Measurements from ENCODE around the gene ASTN1.

The ASTN1 gene

DNA sequence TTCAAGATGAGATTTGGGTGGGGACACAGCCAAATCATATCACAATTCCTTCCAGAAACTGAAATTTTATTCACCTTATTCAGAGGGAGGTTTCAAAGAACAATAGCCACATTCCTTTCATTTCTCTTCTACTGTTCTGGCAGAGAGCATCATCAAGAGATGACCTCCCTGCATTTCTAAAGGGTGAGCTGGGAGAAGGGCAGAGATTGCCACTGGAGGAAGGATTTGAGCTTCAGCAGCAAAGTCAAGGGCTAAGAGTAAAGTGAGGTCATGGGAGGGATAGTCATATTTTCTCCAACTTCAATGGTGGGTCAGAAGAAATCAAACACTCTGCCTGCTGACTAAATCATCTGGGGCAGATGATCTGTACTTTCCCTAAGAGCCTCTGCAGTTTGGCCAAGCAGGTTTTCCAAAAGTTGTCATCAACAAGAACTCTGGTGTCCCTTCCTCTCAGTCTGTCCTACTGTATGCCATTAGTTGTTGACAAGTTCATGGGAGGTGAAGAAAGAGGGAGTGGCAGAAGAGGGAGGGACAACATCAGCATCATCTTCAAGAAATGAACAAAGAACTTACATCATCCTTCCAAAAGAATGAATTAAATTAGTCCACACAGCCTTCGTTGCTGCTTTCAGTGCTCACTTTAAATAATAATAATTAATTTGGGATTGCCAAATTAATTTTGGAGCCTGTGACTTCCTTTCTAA, 298.3 kb downstream of the ASTN1 start:
- no peak for DNase-seq

DNA sequence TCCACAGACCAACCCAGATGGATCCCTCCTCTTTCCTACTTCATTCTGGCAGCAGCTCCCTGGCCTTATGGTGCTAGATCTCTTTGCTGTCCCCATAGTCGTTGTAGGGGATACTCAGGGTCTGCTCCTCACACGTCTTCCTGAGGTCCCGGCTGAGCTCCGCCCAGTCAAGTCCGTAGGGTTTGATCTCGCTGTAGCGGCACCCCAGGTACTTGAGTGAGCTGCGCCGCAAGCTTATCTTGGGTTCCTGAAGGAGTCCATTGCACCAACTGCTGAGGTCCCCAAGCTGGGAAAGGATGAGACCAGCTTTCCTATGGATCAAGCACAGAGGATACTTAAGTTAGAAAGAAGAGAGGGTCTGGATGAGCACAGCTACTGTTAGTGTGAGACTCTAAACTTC, 300.3 kb downstream of the ASTN1 start:
- DNase-seq = no peak

DNA sequence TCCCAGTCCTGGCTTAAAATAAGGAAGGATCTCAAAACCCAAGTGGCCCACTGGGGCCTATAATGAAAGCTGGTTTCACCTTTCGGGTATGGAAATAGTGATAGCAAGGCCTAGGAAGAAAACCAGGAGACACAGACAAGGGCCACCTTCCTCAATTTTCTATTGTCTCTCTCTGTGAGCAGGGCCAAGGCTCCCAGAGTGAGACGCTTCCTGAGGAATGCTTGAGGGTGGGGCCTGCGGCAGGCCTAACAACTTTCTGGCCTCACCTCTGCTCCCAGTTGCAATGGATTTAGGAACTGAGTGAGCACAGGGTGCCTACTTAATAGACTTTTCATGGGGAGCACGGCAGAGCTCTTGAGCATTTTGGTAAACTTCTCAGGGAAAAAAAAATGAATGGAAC, 300.9 kb downstream of the ASTN1 start:
- DNase-seq = no peak

DNA sequence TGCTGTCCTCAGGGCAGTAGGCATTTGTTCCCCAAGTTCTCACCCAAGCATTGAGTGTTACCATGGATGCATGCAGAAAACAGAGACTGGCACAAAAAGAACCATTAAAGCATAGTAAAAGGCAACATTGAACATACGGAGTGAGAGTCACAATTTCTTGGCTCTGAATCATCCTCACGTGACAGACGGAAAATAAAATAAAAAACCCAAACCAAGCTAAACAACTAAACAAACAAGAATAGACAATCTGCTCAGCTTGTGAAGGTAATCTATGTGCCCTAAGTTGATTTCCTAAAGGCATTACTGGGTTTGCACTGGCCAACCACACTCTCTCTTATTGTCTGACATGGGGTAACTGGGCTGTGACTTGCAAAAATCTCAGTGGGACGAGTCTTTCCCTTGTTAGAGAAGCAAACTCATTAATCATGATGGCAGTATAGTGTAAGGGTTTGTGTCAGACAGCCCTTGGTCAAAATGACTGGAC, 306.0 kb downstream of the ASTN1 start:
- DNase-seq = no peak

DNA sequence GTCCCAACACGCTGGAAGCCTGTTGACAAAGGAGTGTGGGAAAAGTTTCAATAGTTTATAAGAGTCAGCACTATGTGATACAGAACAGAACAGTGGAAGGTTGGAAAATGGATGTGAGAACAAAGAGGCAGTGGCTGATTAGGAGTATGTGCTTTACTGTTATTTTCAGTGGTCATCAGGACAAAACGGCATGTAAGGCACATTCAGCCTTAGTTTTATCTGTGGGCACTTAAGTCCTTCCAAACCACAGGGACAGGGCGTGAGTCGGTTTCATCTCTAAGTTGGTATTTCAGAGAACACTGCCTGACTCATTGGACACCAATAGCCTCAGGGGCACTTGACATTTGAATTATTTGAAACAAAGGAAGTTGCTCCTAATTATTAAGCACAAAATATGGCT, 306.9 kb downstream of the ASTN1 start:
- no peak for DNase-seq

DNA sequence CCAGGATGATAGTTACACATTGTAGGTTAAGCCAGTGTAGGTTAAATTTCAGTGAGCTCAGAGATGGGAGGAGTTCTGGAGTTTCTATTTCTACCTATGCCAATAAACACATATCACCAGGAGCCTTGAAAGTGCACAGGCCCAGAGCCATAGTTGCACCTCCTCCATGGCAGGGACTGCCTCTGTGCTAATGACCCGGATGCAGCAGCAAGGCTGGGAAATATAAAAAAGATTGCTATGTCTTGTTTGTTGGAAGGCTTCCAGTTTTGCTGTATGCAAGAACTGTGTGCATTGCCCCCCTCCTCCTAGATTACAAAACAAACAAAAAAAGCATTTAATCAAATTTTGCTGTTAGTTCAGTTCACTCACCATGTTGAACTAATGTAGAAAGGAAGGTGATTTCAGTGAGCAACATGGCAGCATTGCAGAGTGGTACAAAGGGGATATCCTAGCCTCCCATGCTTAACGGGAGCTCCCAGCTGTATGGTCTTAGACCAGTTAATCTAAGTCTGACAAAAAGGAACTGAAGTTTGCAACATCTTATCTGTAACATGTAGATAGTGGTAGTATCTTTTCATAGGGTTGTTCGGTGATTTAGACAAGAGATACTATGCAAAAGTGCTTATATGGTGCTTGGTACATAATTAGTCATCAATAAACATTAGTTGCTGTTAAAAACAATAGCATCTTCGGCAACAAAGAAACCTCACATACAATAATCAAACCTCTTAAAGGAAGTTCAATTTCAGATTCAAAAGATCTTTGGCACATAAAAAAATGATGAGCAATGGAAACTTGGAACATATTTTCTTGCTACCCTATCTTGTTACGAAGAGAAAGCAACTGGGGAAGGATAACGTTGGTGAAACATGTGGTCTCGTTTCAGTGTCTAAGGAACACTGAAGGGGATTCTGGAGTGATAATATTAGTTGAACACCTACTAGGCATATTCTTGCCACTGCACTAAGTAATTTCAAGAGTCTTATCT, 309.5 kb downstream of the ASTN1 start:
- DNase-seq = no peak

DNA sequence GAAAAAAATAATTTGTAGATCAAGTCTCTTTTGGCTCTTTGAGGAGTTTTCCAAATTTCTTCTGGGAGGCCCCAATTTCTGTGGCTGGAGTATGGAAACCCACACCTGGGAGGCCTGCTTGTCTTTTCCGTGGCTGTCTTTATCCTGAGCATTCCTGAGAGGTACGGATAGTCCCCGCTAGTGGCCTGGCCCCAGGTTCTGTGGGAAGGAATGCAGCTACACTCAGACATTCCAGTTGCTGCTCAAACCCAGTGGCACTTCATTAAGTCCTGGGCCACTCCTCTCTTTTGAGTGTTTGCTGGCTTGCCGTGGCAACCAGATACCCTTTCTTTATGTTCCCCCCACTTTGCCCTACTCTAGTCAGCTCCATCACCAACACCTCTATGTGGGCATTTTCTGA, 310.4 kb downstream of the ASTN1 start:
- no peak for DNase-seq

DNA sequence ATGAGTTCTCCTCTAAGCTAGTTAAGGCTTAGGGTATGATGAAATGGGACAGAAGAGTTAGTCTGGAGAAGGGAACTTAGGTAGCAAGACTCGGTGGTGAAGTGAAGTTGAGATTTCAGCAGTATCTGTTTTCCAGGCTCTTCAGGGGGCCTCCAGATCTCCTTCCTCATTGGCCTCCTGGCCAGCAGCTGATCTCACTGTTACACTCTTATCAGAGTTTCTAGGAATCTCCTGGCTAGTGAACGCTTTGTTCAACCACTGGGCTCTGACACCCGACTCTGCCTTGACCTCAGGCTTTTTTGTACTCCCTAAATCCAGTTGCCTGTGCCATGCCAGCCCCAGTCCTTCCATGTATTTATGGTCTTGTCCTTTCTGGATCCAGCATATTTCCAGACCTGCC, 311.0 kb downstream of the ASTN1 start:
- DNase-seq = no peak

DNA sequence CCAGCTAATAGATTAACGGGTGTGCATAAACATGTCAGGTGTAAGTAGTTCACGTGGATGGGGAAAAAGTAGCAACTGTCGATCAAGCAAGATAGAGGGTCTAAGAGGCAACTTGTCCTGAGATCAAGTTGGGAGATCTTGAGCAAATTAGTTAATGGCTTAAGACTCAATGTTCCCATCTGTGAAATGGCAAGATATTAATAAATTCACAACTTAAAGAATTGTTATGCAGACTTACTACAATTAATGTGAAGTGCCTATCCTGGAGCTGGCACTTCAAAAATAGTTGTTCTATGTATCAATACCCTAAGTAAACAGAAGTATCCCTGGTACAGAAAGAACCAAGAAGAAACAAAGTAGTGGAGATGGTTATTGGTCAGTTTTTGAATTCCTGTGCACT, 312.4 kb downstream of the ASTN1 start:
- DNase-seq = no peak

DNA sequence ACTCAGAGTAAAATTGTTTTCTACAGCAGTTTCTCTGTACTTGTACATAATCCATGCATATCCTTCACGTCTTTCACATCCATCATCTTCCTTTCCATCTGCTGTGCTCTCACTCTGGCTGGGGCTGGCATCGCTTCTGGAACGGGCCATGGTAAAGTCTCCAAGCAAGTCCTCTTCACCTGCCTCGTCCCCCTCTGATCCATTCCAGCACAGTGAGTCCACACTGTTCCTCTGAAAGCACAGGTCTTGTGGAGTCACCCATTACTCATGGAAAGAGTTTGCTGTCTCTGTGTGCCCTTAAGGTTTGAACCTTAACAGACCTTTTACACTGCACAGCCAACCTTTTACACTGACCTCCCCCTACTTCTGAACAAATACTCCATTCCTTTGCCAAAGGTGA, 313.6 kb downstream of the ASTN1 start:
- DNase-seq = no peak

DNA sequence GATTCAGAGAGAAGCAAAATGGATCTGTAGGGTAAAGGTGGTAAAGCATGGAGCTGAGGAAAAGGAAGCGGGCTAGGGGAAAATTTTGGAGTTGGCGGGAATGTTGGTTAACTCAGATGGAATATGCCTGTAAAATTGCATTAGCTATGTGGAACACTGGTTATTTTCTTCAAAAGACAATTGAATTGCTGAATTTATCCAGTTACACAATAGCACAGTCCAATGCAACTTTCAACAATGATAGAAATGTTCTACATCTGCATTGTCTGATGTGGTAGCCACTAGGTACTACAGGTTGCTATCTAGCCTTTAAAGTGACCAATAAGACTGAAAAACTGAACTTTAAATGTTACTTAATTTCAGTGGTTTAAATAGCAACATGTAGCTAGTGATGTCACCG, 315.2 kb downstream of the ASTN1 start:
- DNase-seq = no peak

DNA sequence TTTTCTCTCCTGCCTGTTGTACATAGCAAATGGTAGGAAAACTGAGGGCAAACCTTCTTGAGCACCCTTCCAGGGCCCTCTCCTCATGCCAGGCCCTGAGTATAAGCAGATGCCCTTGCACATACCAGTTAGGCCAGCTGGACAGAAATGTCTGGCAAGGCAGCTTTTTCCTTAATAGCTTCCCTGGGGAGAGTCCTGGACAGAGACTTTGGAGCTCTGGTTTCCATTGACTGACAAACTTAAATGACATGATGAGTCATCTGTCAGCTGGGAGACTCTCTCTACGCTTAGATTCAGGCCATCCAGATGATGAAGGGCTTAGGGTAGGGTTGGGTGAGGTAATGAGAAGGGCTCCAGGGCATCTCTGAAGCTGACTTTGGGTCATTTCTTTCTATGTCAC, 317.5 kb downstream of the ASTN1 start:
- no peak for DNase-seq

DNA sequence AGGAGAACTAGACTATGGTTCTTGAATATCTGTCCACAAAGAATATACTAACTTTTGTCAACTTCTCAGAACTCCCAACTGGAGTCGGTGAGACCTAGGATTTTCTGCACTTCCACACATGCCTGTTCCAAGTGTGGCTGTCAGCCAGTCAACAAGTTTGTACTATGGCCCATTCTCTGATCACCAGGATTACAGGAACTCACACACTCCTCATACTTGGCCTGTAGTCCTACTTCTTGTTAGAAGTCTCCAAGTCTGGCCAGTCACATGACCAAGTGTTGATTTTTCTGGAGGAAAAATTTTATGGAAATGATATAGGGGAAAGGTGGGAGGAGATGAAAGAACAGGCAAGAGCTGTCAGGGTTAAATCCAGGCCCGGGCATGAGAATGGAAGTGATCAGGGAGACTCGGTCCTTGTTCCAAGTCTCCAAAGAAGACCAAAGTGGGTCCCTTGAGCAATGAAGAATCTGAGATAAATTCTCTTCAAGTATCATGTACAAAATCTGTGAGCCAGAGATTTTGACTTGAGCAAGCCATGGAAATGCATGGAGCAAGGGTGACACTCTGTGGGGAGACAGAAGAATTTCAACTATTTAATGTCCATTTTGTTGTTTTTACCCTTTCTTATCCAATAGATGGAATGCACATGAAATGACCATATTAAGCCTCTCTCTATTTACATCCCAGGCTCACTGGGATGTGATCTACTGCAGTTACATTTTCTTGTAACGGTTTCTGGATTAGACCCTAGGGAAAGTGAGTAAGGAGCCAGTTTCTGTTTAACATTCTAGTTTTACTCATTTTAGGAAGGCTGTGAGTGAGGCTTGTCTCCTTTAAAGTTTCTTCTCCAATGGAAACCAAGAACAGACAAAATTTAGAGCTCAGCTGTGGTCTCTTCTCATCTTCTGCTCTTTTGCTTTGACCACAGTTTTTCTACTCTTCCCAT, 320.9 kb downstream of the ASTN1 start:
- no peak for DNase-seq

DNA sequence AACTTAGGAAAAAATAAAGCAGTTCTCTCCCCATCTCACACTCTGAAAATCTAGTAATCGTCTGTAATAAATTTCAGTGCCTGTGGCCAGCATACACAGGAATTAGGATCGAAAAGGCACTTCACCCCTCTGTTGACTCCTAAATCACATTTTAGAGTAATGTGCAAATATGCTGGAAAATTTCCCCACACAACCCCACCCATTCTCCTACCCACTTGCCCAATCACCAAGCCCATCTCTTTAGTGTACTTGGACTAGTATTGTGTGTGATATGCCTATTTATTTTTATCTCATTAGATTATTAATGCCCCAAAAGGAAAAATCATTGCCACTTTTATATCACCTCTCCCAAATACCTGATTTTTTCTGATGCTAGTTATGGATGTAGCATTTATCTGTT, 323.3 kb downstream of the ASTN1 start:
- no peak for DNase-seq

DNA sequence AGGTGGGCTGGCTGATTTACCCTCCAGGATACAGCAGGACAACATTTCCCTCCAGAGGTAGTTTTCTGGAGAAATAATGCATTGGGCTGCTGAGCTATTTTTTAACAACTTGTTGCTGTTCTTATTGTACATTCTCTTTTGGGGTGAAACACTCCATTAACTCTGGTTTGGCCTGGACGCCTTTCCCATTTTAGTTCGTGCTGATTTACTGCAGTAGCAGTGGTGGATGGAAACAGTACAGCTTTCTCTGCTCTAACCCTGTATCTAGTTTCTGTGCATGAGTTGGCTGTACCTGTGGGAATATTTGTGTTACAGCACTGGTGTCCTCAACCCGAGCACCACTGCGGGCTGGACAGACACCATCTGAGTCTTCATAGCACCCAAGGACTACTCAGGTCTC, 325.3 kb downstream of the ASTN1 start:
- DNase-seq = no peak

DNA sequence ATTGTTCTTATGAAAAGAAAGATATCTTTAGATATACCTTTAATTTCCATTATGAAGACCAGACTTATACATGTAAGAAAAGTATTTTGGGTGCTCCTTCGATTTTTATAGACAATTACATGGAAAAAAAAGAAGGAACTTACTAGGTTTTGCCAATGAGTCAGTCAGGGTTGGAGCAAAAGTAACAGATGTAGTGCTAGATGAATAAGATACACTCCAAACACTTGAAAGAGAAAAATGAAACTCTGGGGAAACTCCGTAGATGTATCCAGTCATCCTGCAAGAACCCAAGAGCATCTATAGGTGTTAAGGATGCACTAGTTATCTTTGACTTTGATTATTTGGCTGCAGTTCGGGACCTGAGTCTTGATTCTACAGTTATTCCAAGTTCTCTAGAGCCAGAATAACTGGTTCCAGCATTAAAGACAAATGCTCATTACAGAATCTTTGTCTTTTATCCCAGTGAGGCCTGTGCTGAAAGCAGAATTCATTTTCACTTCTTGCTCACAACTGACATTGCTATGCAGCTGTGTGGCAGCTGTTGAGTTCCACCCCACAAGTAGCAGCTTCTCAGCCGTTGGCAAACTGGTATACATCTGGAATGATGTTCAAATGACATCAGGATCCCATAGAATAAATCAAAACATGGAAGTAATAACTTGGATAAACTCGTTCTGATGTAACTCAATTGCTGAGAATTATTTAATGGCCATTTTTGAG, 326.1 kb downstream of the ASTN1 start:
- no peak for DNase-seq

DNA sequence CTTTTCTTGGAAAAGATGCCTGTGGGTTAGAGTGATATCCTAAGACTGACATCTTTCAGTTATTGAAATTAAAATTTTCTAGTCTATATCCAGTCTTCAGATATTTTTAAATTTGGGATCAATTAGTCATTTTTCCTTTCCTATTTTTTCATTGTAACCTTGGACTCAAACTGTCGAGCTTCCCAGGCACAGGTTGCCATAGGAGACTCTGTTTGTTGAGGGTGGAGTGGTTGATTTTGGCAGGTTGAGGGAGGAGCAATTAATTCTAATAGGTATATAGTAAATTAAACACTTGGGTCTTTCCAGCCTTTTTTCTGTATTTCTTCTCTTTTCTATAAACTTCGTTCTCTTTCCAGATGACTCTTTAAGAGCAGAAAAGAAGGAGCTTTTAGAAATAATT, 326.8 kb downstream of the ASTN1 start:
- DNase-seq = no peak

DNA sequence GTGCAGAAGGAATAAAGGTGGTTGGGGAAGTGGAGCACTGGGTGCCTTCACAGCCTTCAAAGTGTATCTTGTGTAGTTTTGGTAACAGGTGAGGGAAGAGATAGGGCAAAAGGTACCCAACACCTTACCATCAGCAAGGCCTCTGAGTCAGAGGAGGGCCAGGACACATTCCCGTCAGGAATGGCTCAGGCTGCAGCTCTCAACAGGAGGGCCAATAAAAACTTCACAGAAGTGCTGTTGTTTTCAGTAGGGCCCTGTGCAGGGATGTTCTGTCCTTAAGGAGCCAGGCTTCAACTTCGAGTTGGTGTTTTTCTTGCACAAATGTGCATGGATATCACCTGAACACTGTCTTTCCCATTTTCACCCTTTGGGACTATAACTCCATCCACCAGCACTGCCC, 333.4 kb downstream of the ASTN1 start:
- DNase-seq = no peak

DNA sequence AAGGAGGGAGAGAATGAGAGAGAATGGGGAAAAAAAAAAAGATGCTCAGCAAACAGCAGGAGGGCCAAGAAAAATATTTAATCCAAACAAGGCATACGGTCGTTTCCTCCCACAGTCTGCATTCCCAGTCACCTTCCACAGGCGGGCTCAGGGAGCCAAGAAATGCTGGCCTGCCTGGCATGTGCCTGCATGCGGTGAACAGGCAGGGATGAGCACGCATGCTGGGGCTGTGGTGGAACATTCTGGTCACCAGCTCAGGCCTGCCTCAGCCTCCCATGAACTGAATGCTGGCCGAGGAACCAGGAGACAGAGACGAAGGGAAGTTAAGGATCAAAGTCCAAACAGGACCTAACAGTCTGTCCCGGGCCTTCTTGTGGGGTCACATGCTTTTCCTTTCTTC, 335.3 kb downstream of the ASTN1 start:
- DNase-seq = no peak

DNA sequence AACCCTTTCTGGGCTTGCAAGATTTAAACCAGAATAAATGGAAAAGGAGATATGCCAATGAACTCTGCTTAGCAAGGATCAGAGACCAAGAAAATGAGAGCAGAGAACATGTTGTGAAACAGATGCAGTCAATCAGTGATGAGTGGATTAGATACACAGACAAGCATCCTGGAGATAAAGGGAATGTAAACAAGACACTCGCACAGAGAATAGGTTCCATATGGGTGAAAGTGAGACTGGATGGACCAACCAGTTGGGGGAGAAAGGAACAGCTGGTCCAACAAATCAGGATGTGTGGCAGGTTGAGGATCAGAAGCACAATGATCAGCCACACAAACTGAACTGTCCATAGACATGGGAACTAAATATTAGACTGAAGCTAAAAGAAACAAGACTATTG, 338.2 kb downstream of the ASTN1 start:
- DNase-seq = no peak

DNA sequence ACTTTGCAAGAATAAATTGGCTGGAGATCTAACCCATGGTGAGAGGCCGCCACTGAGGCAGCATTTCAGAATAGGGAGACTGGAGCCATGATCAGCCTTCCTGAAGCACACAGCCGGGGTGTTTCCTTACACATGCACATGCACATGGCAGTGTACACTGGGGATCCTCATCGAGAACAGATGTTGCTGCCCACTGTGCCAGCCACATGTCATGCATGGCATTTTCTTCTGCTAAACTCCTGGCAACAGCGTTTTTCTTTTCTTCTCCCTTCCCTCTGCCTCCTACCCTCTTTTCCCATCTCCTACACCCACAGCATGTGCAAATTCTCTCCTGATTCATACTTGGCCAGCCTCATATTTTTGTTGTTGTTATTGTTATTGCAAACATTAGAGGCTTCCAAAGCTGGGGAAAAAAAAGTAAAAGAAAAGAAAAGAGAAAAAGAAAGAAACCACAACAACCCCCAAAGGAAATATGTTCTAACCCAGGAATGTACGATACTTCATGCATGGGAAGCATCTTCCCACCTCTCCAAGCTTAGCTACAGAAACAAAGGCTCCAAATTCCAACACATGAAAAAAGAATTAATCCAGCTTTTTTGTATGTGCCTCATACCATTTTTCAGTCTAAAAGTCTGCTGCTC, 344.0 kb downstream of the ASTN1 start:
- no peak for DNase-seq

DNA sequence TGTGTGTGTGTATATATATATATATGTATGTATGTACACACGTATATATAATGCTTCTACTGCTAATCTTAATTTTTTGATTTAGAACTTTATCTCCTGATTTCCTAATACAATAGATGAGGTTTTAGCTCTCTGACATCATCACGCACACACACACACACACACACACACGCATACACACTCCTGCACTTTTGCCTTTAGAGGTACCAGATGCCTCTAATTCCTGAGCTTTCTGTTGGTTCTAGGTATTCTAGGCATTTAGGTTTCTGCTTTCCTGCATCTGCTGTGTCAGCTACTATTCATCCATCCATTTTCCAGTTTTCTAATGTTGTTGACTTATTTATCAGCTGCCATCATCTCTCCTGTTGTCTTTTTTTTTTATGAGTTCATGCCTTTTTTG, 348.3 kb downstream of the ASTN1 start:
- no peak for DNase-seq
